Testis (tissue), 2 donors: ENCODE measurements around the gene SNTB2.

Experiments
- POLR2A ChIP-seq: fragments of 450-650 bp; IDR thresholded peaks from one replicate; pipeline ENCODE4 v1.6.1; 2017; ENCODE audit warnings: antibody characterized with exemption, mild to moderate bottlenecking, moderate library complexity
- TF ChIP-seq, protein P1 (sequence below), 3 experiments: fragments of 450-650 bp in 2 of 3; fragments of 200-600 bp in 1 of 3; sonication (generic) in 1 of 3; IDR thresholded peaks; one replicate each; pipeline ENCODE4 v1.5.1; 2016 to 2019; ENCODE audit warnings: antibody characterized with exemption in 3 of 3, mild to moderate bottlenecking in 2 of 3, moderate library complexity in 1 of 3

DNA sequence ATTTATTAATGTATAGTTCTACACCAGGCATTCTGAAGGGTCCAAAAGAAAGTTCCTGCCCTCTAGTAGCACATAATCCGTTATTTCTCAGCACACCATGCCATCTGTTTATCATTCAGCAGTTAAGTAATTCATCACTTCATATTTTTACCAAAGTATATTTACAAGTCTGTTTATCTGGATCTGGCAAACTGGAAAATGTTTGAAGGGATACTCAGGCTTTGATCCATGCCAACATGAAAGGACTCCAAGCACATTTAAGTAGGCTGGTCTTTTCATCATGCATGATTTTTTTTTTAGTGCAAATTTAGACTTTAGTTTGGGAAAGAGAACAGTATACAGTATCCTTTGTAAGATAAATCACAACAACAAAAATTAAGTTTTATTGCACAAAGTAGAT is 120.1 kb downstream of the SNTB2 start:
- TF ChIP-seq, protein P1, sequence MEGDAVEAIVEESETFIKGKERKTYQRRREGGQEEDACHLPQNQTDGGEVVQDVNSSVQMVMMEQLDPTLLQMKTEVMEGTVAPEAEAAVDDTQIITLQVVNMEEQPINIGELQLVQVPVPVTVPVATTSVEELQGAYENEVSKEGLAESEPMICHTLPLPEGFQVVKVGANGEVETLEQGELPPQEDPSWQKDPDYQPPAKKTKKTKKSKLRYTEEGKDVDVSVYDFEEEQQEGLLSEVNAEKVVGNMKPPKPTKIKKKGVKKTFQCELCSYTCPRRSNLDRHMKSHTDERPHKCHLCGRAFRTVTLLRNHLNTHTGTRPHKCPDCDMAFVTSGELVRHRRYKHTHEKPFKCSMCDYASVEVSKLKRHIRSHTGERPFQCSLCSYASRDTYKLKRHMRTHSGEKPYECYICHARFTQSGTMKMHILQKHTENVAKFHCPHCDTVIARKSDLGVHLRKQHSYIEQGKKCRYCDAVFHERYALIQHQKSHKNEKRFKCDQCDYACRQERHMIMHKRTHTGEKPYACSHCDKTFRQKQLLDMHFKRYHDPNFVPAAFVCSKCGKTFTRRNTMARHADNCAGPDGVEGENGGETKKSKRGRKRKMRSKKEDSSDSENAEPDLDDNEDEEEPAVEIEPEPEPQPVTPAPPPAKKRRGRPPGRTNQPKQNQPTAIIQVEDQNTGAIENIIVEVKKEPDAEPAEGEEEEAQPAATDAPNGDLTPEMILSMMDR (IDR thresholded peaks at IDR 0.05): no peak
- TF ChIP-seq POLR2A: no peak
